ENCODE results near the gene PIK3R6. TPM values are rescaled to one million over a fixed set of nuclear protein-coding genes. Genes with fewer than 3 reads are reported as not detected.

Gene PIK3R6
- total RNA-seq, 2 donors from 2014 or later = 2.1 to 2.5 TPM

DNA sequence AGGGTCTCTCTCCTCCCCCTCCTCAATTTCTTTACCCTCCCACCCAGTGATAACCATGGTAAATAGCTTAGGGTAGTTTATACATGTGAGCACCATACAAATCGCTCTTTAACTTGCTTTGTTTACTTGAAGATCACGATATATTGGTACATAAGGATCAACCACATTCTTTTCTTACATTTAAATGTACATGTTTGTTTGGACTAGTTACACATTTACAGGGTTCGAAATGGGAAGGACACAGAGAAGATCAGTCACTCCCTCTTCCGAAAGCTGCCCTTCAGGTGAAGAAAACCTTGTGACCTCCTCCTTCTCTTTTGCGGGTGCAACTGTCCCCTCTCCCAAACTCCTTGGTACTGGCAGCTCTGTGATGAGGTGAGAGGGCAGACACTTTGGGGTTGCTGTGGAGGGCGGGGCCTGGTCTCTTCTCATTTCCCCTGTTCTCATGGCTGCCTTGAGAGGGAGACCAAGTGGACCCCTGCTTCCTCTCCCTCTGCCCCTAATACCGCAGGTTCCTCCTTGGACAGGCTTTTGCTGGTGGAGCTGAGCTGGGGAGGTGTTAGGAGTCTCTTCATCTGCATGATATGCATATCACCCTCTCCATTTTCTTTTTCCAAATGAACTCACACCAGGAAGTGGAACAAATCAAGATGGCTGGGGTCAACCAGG is 4.7 kb upstream of the PIK3R6 start:
- WGBS, 2 experiments (ENCODE audit: insufficient coverage in 1 of 2, insufficient read length in 1 of 2) = 83 to 89% methylated on average over 3 to 6 of the region's 7 CpGs
- peak; percentile 48 for DNase-seq
- no peak overlapping the region for H3K27ac ChIP-seq (ENCODE audit: low read depth, low read length)
- H3K4me3 ChIP-seq (ENCODE audit: low read length) = no peak overlapping the region
- no peaks in the 10 kb centered on the region for H3K36me3 ChIP-seq (ENCODE audit: control insufficient read depth, insufficient read depth, low read length)
- no peaks in the 10 kb centered on the region for H3K27me3 ChIP-seq (ENCODE audit: control insufficient read depth, insufficient read depth, low read length, poor library complexity, severe bottlenecking)
- Mint-ChIP-seq H3K36me3 (ENCODE audit: low read depth) (peaks cover 2% of the 10 kb centered on the region), H3K9me3 (no peaks in the 10 kb centered on the region), H3K27ac (peak overlapping the region; percentile 57), H3K4me1 (peaks cover 43% of the 10 kb centered on the region), H3K27me3 (ENCODE audit: insufficient read depth) (no peaks in the 10 kb centered on the region), H3K4me3 (no peak overlapping the region)
- H3K9ac ChIP-seq (ENCODE audit: extremely low read depth, low read length, poor library complexity, severe bottlenecking) = no peak overlapping the region
- peaks cover 19% of the 10 kb centered on the region for H3K4me1 ChIP-seq (ENCODE audit: control insufficient read depth, insufficient read depth, low read length)
- TF ChIP-seq, protein P1, sequence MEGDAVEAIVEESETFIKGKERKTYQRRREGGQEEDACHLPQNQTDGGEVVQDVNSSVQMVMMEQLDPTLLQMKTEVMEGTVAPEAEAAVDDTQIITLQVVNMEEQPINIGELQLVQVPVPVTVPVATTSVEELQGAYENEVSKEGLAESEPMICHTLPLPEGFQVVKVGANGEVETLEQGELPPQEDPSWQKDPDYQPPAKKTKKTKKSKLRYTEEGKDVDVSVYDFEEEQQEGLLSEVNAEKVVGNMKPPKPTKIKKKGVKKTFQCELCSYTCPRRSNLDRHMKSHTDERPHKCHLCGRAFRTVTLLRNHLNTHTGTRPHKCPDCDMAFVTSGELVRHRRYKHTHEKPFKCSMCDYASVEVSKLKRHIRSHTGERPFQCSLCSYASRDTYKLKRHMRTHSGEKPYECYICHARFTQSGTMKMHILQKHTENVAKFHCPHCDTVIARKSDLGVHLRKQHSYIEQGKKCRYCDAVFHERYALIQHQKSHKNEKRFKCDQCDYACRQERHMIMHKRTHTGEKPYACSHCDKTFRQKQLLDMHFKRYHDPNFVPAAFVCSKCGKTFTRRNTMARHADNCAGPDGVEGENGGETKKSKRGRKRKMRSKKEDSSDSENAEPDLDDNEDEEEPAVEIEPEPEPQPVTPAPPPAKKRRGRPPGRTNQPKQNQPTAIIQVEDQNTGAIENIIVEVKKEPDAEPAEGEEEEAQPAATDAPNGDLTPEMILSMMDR (conservative IDR thresholded peaks at IDR 0.05) = no peak
- H3K9me3 ChIP-seq (ENCODE audit: control insufficient read depth, low read length) = no peaks in the 10 kb centered on the region

DNA sequence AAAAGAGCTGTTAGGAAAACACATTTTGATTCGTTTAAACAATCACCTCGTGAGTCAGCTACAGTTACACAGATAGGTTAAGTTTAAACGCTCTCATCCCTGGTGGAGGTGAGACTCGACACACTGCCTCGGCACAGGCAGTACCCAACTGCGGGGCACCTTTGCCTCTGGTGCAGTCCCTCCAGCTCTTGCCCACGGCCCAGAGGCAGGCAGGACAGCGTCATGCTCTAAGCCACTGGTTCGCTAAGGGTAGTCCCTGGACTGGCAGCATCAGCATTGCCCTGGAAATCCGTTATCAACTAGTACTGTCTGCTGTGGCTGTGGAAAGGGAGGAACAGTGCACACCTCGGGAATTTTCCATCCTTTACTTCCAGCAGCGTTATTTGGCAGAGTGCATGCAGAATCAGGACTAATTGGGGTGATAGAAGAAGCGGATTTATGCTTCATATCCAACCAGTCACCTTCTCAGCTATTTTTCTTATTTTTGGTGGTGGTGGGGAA is 3.7 kb upstream of the PIK3R6 start:
- Mint-ChIP-seq H3K4me3 (no peak overlapping the region), H3K27me3 (ENCODE audit: insufficient read depth) (no peaks in the 10 kb centered on the region), H3K27ac (no peak overlapping the region), H3K36me3 (ENCODE audit: low read depth) (peaks cover 3% of the 10 kb centered on the region), H3K4me1 (peaks cover 43% of the 10 kb centered on the region), H3K9me3 (no peaks in the 10 kb centered on the region)
- TF ChIP-seq, protein P1 (conservative IDR thresholded peaks at IDR 0.05) = no peak
- peaks cover 19% of the 10 kb centered on the region for H3K4me1 ChIP-seq (ENCODE audit: control insufficient read depth, insufficient read depth, low read length)
- H3K36me3 ChIP-seq (ENCODE audit: control insufficient read depth, insufficient read depth, low read length) = no peaks in the 10 kb centered on the region
- no peaks in the 10 kb centered on the region for H3K9me3 ChIP-seq (ENCODE audit: control insufficient read depth, low read length)
- 92 to 96% methylated on average over 10 to 13 of the region's 13 CpGs for WGBS, 2 experiments (ENCODE audit: insufficient coverage in 1 of 2, insufficient read length in 1 of 2)
- DNase-seq = peak; percentile 53
- no peaks in the 10 kb centered on the region for H3K27me3 ChIP-seq (ENCODE audit: control insufficient read depth, insufficient read depth, low read length, poor library complexity, severe bottlenecking)
- H3K27ac ChIP-seq (ENCODE audit: low read depth, low read length) = no peak overlapping the region
- H3K9ac ChIP-seq (ENCODE audit: extremely low read depth, low read length, poor library complexity, severe bottlenecking) = no peak overlapping the region
- H3K4me3 ChIP-seq (ENCODE audit: low read length) = no peak overlapping the region

DNA sequence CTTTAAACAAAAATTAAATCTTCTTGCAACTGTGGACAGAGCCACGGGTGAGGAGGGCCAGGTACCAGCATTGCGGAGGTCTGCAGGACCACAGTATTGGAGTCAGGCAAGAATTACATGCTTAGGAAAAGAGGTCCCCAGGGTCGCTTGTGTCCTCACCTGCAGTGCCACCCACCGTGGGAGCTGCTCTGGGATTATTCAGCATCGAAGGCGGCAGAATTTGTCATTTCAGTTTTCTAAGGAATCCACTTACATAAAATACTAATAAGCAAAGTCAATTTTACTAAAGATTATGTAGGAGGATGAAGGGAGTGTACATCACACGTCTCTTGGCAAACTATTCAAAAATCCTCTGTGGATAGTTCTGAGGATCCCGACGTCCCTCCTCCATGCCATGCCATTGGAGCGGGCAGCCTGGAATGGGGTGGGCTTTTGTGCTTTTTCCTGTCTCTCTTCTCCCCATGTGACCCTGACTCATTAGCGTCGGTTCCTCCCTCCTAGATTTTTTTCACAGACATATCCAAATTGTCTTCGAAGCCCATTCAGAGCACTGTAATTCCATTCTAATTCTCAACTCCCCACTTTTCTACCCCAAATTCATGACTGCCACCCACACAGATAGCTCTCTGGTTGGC is 3.0 kb upstream of the PIK3R6 start:
- no peak overlapping the region for H3K9ac ChIP-seq (ENCODE audit: extremely low read depth, low read length, poor library complexity, severe bottlenecking)
- H3K36me3 Mint-ChIP-seq (ENCODE audit: low read depth) = peaks cover 3% of the 10 kb centered on the region
- no peaks in the 10 kb centered on the region for H3K27me3 Mint-ChIP-seq (ENCODE audit: insufficient read depth)
- TF ChIP-seq, protein P1 (conservative IDR thresholded peaks at IDR 0.05) = no peak
- no peak overlapping the region for H3K27ac ChIP-seq (ENCODE audit: low read depth, low read length)
- peaks cover 19% of the 10 kb centered on the region for H3K4me1 ChIP-seq (ENCODE audit: control insufficient read depth, insufficient read depth, low read length)
- H3K9me3 ChIP-seq (ENCODE audit: control insufficient read depth, low read length) = no peaks in the 10 kb centered on the region
- no peak overlapping the region for H3K4me3 Mint-ChIP-seq
- no peak overlapping the region for H3K4me3 ChIP-seq (ENCODE audit: low read length)
- no peaks in the 10 kb centered on the region for H3K27me3 ChIP-seq (ENCODE audit: control insufficient read depth, insufficient read depth, low read length, poor library complexity, severe bottlenecking)
- 86 to 93% methylated on average over 9 to 12 of the region's 13 CpGs for WGBS, 2 experiments (ENCODE audit: insufficient coverage in 1 of 2, insufficient read length in 1 of 2)
- peak; percentile 40 for DNase-seq
- peaks cover 41% of the 10 kb centered on the region for H3K4me1 Mint-ChIP-seq
- no peaks in the 10 kb centered on the region for H3K9me3 Mint-ChIP-seq
- H3K36me3 ChIP-seq (ENCODE audit: control insufficient read depth, insufficient read depth, low read length) = no peaks in the 10 kb centered on the region
- H3K27ac Mint-ChIP-seq = no peak overlapping the region
